Measurements from ENCODE around the gene EGLN3.

The EGLN3 gene

DNA sequence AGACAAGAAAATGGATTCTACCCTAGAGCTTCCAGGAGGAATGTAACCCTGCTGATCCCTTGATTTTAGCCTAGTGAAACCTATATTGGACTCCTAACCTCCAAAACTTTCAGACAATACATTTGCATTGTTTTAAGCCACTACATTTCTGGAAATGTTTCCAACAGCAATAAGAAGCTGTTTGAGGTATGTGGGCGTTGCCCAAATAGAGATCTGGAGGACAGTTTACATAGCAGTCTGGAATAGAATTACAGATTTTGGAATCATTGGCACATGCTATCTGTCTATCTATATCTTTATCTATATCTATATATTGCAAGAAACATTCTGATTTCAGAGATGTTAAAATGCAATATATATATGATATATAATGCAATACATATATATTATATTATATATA, 42.4 kb upstream of the EGLN3 start (continued):
- TF ChIP-seq ZNF354C (tag by site-specific recombination; IDR thresholded peaks at IDR 0.05; ENCODE audit: borderline replicate concordance, low read depth): no peak
- no peak for TF ChIP-seq ZNF76 (tag by site-specific recombination; IDR thresholded peaks at IDR 0.05; ENCODE audit: borderline replicate concordance, low read depth)

DNA sequence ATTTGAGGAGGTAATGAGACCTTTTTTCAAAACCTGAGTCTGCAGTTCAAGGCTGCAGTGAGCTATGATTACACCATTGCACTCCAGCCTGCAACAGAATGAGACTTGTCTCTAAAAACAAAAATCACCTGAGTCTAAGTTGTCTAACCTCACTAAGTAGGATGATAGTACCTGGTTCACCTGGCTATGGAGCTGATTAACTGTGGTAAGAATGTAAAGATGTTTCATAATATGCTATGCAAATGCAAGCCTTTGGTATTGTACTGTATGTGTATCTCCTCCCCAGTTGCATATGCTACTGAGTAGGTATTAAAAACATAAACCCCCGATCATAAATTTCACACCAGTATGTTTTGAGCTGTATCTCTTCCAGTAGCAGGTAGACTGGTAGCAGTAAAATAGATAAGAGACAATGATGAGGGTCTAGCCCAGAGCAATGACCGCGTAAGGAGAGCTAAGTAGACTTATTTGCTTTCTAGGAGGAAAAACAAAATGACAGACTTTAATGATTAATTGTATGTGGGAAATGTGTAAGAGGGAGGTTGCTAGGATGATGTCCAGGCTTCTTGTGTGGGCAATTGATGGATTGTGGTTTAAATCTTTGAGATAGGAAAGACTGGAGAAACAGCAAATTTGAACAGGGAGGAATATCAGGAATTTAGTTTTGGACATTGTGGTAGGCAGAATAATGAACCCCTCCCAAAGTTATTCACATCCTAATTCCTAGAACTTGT, 41.6 kb upstream of the EGLN3 start:
- H3K9me3 ChIP-seq (ENCODE audit: control insufficient read depth, insufficient read depth, low read depth, low read length): no peaks in the 10 kb centered on the region
- TF ChIP-seq ZNF776 (tag by site-specific recombination; IDR thresholded peaks at IDR 0.05; ENCODE audit: borderline replicate concordance): no peak
- no peak for TF ChIP-seq ZNF211 (tag by site-specific recombination; IDR thresholded peaks at IDR 0.05; ENCODE audit: low read depth)
- TF ChIP-seq ZNF138 (tag by site-specific recombination; IDR thresholded peaks at IDR 0.05; ENCODE audit: borderline replicate concordance): no peak
- TF ChIP-seq TCF7L2 (IDR thresholded peaks at IDR 0.05; ENCODE audit: borderline replicate concordance, low read depth, low read length): no peak
- no peak for TF ChIP-seq GLI2 (tag by site-specific recombination; IDR thresholded peaks at IDR 0.05; ENCODE audit: borderline replicate concordance, low read depth)
- TF ChIP-seq FEZF1 (tag by site-specific recombination; IDR thresholded peaks at IDR 0.05): no peak
- no peak overlapping the region for H3K27ac ChIP-seq (ENCODE audit: extremely low read depth, low read depth, low read length)
- no peak overlapping the region for H3K4me3 ChIP-seq (ENCODE audit: low read depth, low read length)
- no peaks in the 10 kb centered on the region for H3K4me1 ChIP-seq (ENCODE audit: control insufficient read depth, insufficient read depth, low read length)
- no peaks in the 10 kb centered on the region for H3K36me3 ChIP-seq (ENCODE audit: control insufficient read depth in 2 of 2, insufficient read depth in 1 of 2, low read length in 2 of 2)
- ChIA-PET CTCF (no interaction called here), POLR2A (no interaction called here)

DNA sequence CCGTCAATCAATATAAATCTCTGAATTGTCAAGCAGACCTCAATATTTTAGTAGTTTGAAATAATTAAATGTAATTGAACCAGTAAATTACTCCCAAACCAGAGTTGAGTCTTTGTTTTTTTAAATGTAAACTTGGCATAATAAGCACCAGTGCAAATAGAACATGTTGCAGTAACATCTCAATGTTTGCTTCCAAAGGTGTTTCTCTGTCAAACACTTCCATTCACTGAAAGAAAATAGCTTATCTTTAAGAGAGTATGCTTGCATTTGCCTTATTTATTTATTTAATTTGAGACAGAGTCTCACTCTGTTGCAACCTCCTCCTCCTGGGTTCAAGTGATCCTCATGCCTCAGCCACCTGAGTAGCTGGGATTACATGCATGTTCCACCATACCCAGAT, 39.9 kb upstream of the EGLN3 start:
- no peaks in the 10 kb centered on the region for H3K36me3 ChIP-seq (ENCODE audit: control insufficient read depth in 2 of 2, insufficient read depth in 1 of 2, low read length in 2 of 2)
- POLR2A ChIA-PET: no interaction called here
- H3K27ac ChIP-seq (ENCODE audit: extremely low read depth, low read depth, low read length): no peak overlapping the region
- TF ChIP-seq, protein P1, sequence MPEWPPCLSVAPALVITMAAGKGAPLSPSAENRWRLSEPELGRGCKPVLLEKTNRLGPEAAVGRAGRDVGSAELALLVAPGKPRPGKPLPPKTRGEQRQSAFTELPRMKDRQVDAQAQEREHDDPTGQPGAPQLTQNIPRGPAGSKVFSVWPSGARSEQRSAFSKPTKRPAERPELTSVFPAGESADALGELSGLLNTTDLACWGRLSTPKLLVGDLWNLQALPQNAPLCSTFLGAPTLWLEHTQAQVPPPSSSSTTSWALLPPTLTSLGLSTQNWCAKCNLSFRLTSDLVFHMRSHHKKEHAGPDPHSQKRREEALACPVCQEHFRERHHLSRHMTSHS (tag by site-specific recombination; IDR thresholded peaks at IDR 0.05): no peak
- TF ChIP-seq ZNF184 (tag by site-specific recombination; IDR thresholded peaks at IDR 0.05) (no peak), ZFP3 (tag by site-specific recombination; IDR thresholded peaks at IDR 0.05; ENCODE audit: low read depth) (no peak), ZEB2 (tag by site-specific recombination; IDR thresholded peaks at IDR 0.05) (no peak), ZNF404 (tag by site-specific recombination; IDR thresholded peaks at IDR 0.05) (no peak)
- TF ChIP-seq, protein P2, sequence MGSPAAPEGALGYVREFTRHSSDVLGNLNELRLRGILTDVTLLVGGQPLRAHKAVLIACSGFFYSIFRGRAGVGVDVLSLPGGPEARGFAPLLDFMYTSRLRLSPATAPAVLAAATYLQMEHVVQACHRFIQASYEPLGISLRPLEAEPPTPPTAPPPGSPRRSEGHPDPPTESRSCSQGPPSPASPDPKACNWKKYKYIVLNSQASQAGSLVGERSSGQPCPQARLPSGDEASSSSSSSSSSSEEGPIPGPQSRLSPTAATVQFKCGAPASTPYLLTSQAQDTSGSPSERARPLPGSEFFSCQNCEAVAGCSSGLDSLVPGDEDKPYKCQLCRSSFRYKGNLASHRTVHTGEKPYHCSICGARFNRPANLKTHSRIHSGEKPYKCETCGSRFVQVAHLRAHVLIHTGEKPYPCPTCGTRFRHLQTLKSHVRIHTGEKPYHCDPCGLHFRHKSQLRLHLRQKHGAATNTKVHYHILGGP (tag by site-specific recombination; IDR thresholded peaks at IDR 0.05): no peak
- H3K4me1 ChIP-seq (ENCODE audit: control insufficient read depth, insufficient read depth, low read length): no peaks in the 10 kb centered on the region
- no peaks in the 10 kb centered on the region for H3K9me3 ChIP-seq (ENCODE audit: control insufficient read depth, insufficient read depth, low read depth, low read length)
- H3K4me3 ChIP-seq (ENCODE audit: low read depth, low read length): no peak overlapping the region
- CTCF ChIA-PET: no interaction called here

DNA sequence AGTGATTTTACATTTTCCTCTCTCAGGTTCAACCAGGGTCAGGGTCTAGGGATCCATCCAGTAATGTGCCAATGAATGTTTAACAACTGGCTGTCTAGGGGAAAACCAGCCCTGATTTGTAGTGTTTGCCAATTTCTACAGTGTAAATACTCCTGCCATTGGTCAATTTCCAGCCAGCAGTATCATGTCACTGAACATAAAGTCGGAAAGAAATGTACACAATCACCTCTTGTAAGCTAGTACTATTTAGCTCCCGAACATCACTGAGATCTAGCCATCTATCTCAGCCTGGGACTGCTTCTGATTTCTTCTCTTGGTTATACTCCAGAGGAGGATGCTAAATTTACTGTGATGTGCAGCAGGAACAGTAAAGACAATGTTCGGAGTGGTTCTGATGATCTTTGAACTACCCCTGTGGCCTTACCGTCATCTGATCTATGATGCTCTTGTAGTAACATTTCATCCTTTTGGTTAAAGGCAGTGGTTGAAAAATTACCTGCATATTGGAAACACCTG, 36.7 kb upstream of the EGLN3 start:
- Histone ChIP-seq H3K27ac (ENCODE audit: extremely low read depth, low read depth, low read length) (no peak overlapping the region), H3K9me3 (ENCODE audit: control insufficient read depth, insufficient read depth, low read depth, low read length) (no peaks in the 10 kb centered on the region), H3K4me1 (ENCODE audit: control insufficient read depth, insufficient read depth, low read length) (no peaks in the 10 kb centered on the region), H3K4me3 (ENCODE audit: low read depth, low read length) (no peak overlapping the region), H3K36me3 (ENCODE audit: control insufficient read depth in 2 of 2, insufficient read depth in 1 of 2, low read length in 2 of 2) (no peaks in the 10 kb centered on the region)
- no peak for TF ChIP-seq ZNF114 (tag by site-specific recombination; IDR thresholded peaks at IDR 0.05)
- no peak for TF ChIP-seq ZNF211 (tag by site-specific recombination; IDR thresholded peaks at IDR 0.05; ENCODE audit: low read depth)
- TF ChIP-seq ZNF132 (tag by site-specific recombination; IDR thresholded peaks at IDR 0.05; ENCODE audit: borderline replicate concordance): no peak
- TF ChIP-seq ZNF292 (tag by site-specific recombination; IDR thresholded peaks at IDR 0.05; ENCODE audit: borderline replicate concordance, low read depth): no peak
- TF ChIP-seq ZNF394 (tag by site-specific recombination; IDR thresholded peaks at IDR 0.05; ENCODE audit: borderline replicate concordance): no peak
- TF ChIP-seq ZBTB21 (tag by site-specific recombination; IDR thresholded peaks at IDR 0.05): no peak
- TF ChIP-seq ZNF248 (tag by site-specific recombination; IDR thresholded peaks at IDR 0.05): no peak
- TF ChIP-seq ZIC2 (tag by site-specific recombination; IDR thresholded peaks at IDR 0.05): no peak
- no peak for TF ChIP-seq ZNF473 (tag by site-specific recombination; IDR thresholded peaks at IDR 0.05)
- no peak for TF ChIP-seq ZNF350 (tag by site-specific recombination; IDR thresholded peaks at IDR 0.05)
- no peak for TF ChIP-seq ZNF324 (tag by site-specific recombination; IDR thresholded peaks at IDR 0.05)
- no peak for TF ChIP-seq ZNF221 (tag by site-specific recombination; IDR thresholded peaks at IDR 0.05; ENCODE audit: borderline replicate concordance)
- TF ChIP-seq ZBTB1 (tag by site-specific recombination; IDR thresholded peaks at IDR 0.05): no peak
- TF ChIP-seq, protein P3, sequence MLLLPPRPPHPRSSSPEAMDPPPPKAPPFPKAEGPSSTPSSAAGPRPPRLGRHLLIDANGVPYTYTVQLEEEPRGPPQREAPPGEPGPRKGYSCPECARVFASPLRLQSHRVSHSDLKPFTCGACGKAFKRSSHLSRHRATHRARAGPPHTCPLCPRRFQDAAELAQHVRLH (tag by site-specific recombination; IDR thresholded peaks at IDR 0.05): no peak
- ChIA-PET POLR2A (no interaction called here), CTCF (no interaction called here)

Measured in HEK293 (cell line).